Stomach (tissue), 4 donors: Measurements from ENCODE around the gene ST6GAL2.

Experiments
- POLR2A ChIP-seq, 4 donors: fragments of 450-650 bp; IDR thresholded peaks; one replicate each; pipeline ENCODE4 v1.6.1; 2016; ENCODE audit warnings: antibody characterized with exemption in 4 of 4, control low read depth in 2 of 4, mild to moderate bottlenecking in 1 of 4, moderate library complexity in 1 of 4
- TF ChIP-seq, protein P1 (sequence below), 7 experiments: fragments of 450-650 bp in 4 of 7; fragments of 200-600 bp in 3 of 7; sonication (generic) in 3 of 7; IDR thresholded peaks; one replicate each; pipeline ENCODE4 v1.5.1; 2016 to 2019; ENCODE audit warnings: antibody characterized with exemption in 7 of 7, control low read depth in 2 of 7, mild to moderate bottlenecking in 1 of 7

DNA sequence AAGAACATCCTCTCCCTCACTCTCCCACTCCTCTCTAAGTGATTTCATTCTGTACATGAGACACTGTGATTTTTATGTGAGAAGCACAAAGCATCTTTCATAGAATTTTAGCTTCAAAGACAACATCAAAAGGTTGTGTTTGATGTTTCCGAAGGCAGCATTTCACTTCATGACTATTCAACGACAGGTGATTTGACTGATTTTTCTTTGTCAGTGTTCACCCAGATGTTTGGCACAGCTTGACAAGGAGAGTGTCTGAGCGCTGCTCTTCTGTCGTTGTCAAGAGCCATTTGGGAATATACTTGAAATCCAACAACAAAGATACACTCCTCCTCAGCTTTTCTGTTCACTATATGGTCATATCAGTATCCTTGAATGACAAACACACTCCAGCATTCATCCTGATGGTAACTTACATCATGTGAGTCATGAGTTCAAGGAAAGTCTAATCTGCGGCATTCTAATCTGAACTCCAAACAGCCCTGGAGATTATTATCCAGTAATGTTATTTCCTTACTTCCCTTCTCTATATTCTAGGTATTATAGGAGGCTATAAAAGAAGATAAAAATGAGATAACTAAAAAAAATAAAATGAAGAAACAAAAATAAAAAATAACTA, 45.9 kb upstream of the ST6GAL2 start:
- TF ChIP-seq, protein P1, sequence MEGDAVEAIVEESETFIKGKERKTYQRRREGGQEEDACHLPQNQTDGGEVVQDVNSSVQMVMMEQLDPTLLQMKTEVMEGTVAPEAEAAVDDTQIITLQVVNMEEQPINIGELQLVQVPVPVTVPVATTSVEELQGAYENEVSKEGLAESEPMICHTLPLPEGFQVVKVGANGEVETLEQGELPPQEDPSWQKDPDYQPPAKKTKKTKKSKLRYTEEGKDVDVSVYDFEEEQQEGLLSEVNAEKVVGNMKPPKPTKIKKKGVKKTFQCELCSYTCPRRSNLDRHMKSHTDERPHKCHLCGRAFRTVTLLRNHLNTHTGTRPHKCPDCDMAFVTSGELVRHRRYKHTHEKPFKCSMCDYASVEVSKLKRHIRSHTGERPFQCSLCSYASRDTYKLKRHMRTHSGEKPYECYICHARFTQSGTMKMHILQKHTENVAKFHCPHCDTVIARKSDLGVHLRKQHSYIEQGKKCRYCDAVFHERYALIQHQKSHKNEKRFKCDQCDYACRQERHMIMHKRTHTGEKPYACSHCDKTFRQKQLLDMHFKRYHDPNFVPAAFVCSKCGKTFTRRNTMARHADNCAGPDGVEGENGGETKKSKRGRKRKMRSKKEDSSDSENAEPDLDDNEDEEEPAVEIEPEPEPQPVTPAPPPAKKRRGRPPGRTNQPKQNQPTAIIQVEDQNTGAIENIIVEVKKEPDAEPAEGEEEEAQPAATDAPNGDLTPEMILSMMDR (IDR thresholded peaks at IDR 0.05) = no peak
- no peak for TF ChIP-seq POLR2A (IDR thresholded peaks at IDR 0.05)
